GM12873 (cell line): ENCODE measurements around the gene EGF.

Source experiments
- TF ChIP-seq, protein P1 (sequence below): IDR thresholded peaks from 2 replicates; pipeline ENCODE4 v1.5.1; 2012; ENCODE audit warnings: low read depth, mild to moderate bottlenecking, moderate library complexity, low read length, control low read depth; ENCODE audit not compliant: insufficient read depth; ENCODE audit errors: missing control alignments

EGF gene

GRCh38 chr4:109890076-109890475, 22.6 kb upstream of the EGF start:
- TF ChIP-seq, protein P1, sequence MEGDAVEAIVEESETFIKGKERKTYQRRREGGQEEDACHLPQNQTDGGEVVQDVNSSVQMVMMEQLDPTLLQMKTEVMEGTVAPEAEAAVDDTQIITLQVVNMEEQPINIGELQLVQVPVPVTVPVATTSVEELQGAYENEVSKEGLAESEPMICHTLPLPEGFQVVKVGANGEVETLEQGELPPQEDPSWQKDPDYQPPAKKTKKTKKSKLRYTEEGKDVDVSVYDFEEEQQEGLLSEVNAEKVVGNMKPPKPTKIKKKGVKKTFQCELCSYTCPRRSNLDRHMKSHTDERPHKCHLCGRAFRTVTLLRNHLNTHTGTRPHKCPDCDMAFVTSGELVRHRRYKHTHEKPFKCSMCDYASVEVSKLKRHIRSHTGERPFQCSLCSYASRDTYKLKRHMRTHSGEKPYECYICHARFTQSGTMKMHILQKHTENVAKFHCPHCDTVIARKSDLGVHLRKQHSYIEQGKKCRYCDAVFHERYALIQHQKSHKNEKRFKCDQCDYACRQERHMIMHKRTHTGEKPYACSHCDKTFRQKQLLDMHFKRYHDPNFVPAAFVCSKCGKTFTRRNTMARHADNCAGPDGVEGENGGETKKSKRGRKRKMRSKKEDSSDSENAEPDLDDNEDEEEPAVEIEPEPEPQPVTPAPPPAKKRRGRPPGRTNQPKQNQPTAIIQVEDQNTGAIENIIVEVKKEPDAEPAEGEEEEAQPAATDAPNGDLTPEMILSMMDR, result no peak

DNA sequence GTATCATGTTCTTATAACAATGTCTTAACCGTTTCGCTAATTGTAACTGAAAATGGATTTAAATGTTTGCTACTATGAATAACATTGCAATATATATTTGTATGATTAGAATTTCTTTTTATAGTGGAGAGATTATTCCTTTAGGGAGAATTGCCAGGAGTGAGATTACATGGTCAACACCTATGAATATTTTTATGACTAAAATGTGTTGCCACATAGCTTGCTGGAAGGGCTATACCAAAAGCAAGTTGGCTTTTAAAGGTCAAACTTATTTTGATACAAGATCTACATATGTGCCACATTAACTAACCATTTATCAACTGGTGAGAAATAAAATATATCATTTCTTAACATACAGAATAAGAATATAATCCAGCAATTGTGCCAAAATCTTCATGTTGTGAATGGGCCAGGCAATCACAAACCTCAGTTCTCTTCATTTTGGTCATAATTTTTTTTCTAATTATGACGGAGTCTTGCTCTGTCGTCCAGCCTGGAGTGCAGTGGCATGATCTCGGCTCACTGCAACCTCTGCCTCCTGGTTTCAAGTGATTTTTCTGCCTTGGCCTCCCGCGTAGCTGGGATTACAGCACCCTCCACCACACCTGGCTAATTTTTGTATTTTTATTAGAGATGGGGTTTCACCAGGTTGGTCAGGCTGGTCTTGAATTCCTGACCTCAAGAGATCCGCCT, 10.0 kb upstream of the EGF start:
- TF ChIP-seq, protein P1, result no peak

GRCh38 chr4:109908731-109909130, 4.0 kb upstream of the EGF start:
- TF ChIP-seq, protein P1, result no peak

DNA sequence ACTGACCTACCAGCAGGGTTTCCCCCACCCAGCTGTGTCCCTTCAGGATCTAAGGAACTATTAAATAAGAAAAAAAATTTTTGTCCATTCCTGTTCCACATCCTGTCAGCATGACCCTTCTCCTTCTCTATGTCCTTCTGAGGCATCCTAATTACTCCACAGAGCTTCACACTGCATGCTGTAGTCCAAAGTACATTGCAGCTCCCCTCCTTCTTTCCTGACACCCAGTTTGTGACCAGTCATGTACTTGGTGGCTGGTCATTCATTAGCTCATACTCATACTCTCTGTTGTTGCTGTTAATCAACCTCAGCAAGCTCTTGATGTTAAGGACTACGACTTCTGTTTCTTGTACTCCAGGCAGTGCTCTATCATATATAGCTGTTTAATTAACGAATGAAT, 2.4 kb upstream of the EGF start:
- TF ChIP-seq, protein P1, result no peak

- TF ChIP-seq, protein P1, result no peak
Measured at GRCh38 chr4:109913596-109914241, 1.0 kb downstream of the EGF start.

DNA sequence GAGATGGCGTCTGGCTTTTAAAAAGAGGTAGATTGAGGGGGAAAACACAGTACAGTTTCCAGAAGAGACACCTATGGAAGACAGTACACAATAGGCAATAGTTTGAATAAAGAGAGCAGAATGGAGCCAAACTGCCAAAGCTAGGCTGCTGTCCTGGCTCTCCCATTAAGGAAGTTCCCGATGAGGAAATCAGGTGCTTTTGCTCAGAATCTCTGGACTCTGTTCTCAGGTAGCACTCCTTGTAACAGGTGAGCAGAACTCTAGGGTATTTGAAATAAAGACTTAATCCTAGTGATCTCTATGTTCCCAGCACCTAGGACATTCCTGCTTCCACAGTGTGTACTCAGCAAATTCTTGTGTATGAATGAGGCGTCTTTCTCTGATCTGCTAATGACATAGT, 1.6 kb downstream of the EGF start:
- TF ChIP-seq, protein P1, result no peak

- TF ChIP-seq, protein P1, result no peak
Measured at GRCh38 chr4:109915385-109916026, 2.8 kb downstream of the EGF start.
